ENCODE data around the gene BRK1.

DNA sequence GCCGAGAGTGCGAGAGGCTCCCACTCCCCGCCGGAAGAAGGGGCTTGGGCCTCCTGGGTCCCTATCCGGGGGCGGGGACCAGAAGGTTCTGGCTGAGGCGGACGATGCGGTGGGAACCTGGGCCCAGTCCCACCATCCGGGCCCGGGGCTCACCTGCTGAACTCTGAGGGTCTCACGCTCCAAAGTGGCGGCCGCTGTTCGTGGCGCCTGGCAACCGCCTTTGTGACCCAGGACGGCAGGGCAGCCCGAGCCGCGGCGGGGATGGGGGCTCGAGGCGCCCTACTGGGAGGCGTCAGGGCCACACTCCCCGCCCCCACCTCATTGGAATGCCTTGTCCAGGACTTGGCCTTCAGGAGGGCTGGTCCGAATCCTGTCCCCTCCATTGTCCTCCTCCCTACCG, 7.4 kb upstream of the BRK1 start, which contains the start of gene FANCD2OS:
- TF ChIP-seq POLR2A (IDR thresholded peaks at IDR 0.05; ENCODE audit: extremely low read depth, insufficient read length) (no peak), MYC (IDR thresholded peaks at IDR 0.05; ENCODE audit: low read depth, low read length) (no peak)
- TF ChIP-seq, protein P1, sequence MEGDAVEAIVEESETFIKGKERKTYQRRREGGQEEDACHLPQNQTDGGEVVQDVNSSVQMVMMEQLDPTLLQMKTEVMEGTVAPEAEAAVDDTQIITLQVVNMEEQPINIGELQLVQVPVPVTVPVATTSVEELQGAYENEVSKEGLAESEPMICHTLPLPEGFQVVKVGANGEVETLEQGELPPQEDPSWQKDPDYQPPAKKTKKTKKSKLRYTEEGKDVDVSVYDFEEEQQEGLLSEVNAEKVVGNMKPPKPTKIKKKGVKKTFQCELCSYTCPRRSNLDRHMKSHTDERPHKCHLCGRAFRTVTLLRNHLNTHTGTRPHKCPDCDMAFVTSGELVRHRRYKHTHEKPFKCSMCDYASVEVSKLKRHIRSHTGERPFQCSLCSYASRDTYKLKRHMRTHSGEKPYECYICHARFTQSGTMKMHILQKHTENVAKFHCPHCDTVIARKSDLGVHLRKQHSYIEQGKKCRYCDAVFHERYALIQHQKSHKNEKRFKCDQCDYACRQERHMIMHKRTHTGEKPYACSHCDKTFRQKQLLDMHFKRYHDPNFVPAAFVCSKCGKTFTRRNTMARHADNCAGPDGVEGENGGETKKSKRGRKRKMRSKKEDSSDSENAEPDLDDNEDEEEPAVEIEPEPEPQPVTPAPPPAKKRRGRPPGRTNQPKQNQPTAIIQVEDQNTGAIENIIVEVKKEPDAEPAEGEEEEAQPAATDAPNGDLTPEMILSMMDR (IDR thresholded peaks at IDR 0.05; ENCODE audit: low read depth, low read length): no peak

Data from NB4 (cell line).